Measurements from ENCODE around the gene CLMN. TPM values are rescaled to one million over a fixed set of nuclear protein-coding genes. Genes with fewer than 3 reads are reported as not detected.

The CLMN gene
- total and polyA plus RNA-seq, 2 of the 4 experiments (the other 2 are of a cell fraction), result 0.10 to 0.18 TPM

- Histone ChIP-seq H3K4me2 (ENCODE audit: low read depth, low read length) (no peak overlapping the region), H3K27ac (ENCODE audit: insufficient read depth, low read length) (no peak overlapping the region), H2BK20ac (ENCODE audit: low read depth, low read length) (no peak overlapping the region), H3K36me3 (ENCODE audit: control insufficient read depth, insufficient read depth, low read length) (no peaks in the 10 kb centered on the region), H3K4ac (ENCODE audit: low read depth, low read length) (no peak overlapping the region), H2BK5ac (ENCODE audit: low read depth, low read length, poor library complexity, severe bottlenecking) (no peak overlapping the region), H3K9me1 (ENCODE audit: insufficient read depth, low read length) (no peaks in the 10 kb centered on the region), H4K91ac (ENCODE audit: insufficient read depth, low read depth, low read length) (no peak overlapping the region), H3K79me1 (ENCODE audit: low read depth in 1 of 2, low read length in 2 of 2) (no peaks in the 10 kb centered on the region), H2AFZ (replicated peaks; ENCODE audit: low read length, poor library complexity) (no peak overlapping the region), H2AK5ac (ENCODE audit: low read depth, low read length) (no peak overlapping the region), H3K9me3 (ENCODE audit: control insufficient read depth, insufficient read depth, low read length) (no peaks in the 10 kb centered on the region), H2BK120ac (ENCODE audit: low read depth, low read length) (no peak overlapping the region), H3K27me3 (ENCODE audit: control insufficient read depth, insufficient read depth, low read length) (peaks cover 2% of the 10 kb centered on the region; the same call in 1 of the 2 replicates), H3K23ac (ENCODE audit: low read depth, low read length) (no peak overlapping the region), H2AK9ac (replicated peaks; ENCODE audit: low read depth, low read length, poor library complexity) (no peak overlapping the region), H4K20me1 (ENCODE audit: insufficient read depth, low read length) (no peaks in the 10 kb centered on the region), H3K56ac (ENCODE audit: extremely low read depth, insufficient read depth, low read length) (no peak overlapping the region), H4K8ac (ENCODE audit: low read depth in 2 of 2, low read length in 2 of 2) (no peak overlapping the region), H3K4me3 (ENCODE audit: insufficient read depth, low read depth, low read length) (no peak overlapping the region), H3K14ac (replicated peaks; ENCODE audit: low read depth, low read length) (no peak overlapping the region), H2BK15ac (ENCODE audit: low read depth, low read length) (no peak overlapping the region), H3K9ac (ENCODE audit: low read depth, low read length) (no peak overlapping the region), H3K18ac (ENCODE audit: low read depth, low read length) (no peak overlapping the region), H4K5ac (ENCODE audit: low read depth, low read length) (no peak overlapping the region), H3K4me1 (ENCODE audit: control insufficient read depth, insufficient read depth, low read length) (no peaks in the 10 kb centered on the region)
- POLR2A ChIA-PET (ENCODE audit: unreplicated experiment), result no interaction called here
- WGBS, 2 experiments (ENCODE audit: extremely low coverage in 2 of 2, insufficient read length in 1 of 2), result 59% methylated on average over 3 of the region's 6 CpGs; no CpG with 5 or more reads in 1 of the 2 experiments
- CTCF ChIA-PET, result no interaction called here
- no peak for TF ChIP-seq FOS (IDR thresholded peaks at IDR 0.05; ENCODE audit: low read depth, low read length)
- TF ChIP-seq RCOR1 (IDR thresholded peaks at IDR 0.05; ENCODE audit: insufficient replicate concordance, low read length), result no peak
- TF ChIP-seq MAFK (IDR thresholded peaks at IDR 0.05; ENCODE audit: low read depth, low read length), result no peak
- no peak for TF ChIP-seq ELK1 (IDR thresholded peaks at IDR 0.05; ENCODE audit: borderline replicate concordance, low read depth, low read length)
- no peak for TF ChIP-seq RAD21 (IDR thresholded peaks at IDR 0.05; ENCODE audit: low read length)
- no peak for TF ChIP-seq BHLHE40 (IDR thresholded peaks at IDR 0.05; ENCODE audit: low read depth, low read length)
- TF ChIP-seq NFE2L2 (IDR thresholded peaks at IDR 0.05; ENCODE audit: low read depth, low read length), result no peak
- no peak for TF ChIP-seq USF2 (IDR thresholded peaks at IDR 0.05; ENCODE audit: low read depth, low read length)
- TF ChIP-seq MXI1 (IDR thresholded peaks at IDR 0.05; ENCODE audit: borderline replicate concordance, low read depth, low read length), result no peak
- BruUV-seq (replicated peaks), result no TSS peak
- DNase-seq (no peak), ATAC-seq (ENCODE audit: low read depth) (no peak)
- in situ Hi-C loops (cut with MboI; ENCODE audit: low sequenced_read_pairs) (no loop called here), dilution Hi-C loops (cut with HindIII; ENCODE audit: low sequenced_read_pairs, unreplicated experiment) (no loop called here), intact Hi-C loops (cut with micrococcal nuclease) (no loop called here)
Measured at GRCh38 chr14:95301527-95302187, 18.1 kb downstream of the CLMN start.

Measured in IMR-90 (cell line).